GM10248 (cell line): ENCODE results near the gene NADSYN1.

Source experiments
- CTCF ChIA-PET: fragments of 300-600 bp; sonication (Branson Sonifier 250); formaldehyde crosslinking; extraction: SDS; loops from one replicate; lab custom pipeline; 2021; ENCODE audit warnings: antibody characterized with exemption; lab: Yijun Ruan, JAX
- POLR2A ChIA-PET: fragments of 350-650 bp; sonication (Branson Sonifier 250); formaldehyde crosslinking; extraction: SDS; loops from one replicate; lab custom pipeline; 2020; ENCODE audit warnings: antibody characterized with exemption; lab: Yijun Ruan, JAX
- DNase-seq: peaks from one replicate; pipeline ENCODE4 v3.0.0; 2012; ENCODE audit errors: extremely low spot score
- TF ChIP-seq, protein P1 (sequence below): IDR thresholded peaks from 2 replicates; pipeline ENCODE4 v1.5.1; 2012; ENCODE audit warnings: mild to moderate bottlenecking, low read depth; ENCODE audit errors: extremely low read depth, missing control alignments, control extremely low read depth

The NADSYN1 gene

DNA sequence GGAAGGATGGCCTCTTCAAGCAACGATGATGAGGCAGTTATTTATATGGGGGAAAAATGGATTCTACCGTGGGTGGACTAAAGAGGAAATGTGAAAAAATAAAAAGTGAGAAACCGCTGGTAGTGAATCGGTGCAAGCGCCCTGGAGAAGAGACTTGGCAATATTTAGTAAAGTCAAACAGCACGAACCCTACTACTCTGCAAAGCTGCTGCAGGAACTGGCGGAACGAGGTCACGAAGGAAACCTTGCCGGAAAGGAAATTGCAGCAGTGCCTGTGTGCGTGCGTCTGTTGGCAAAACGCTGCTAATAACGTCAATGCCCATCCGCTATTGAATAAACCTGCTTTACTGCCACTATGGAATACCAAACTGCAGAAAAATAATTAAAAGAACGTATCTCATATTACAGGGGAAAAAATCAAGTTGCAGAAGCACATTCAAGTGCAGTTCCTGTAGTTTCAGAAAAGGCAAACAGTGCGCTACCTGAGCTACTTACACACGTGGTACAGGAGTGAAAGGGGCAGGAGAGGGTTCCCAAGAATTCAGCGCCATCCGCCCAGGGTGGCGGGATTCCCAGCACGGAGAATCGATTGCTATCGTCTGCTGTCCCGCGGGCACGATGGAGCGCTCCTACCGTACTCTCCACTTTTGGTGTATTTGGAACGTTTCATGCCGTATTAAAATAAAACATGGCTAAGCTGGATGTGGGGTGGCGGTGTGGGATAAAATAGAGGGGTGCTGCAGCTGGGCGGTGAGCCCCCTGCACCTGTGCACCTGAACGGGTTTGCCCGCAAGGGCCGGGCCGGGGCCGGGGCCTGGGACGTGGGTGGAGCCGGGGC lies 585 bp upstream of the NADSYN1 start:
- CTCF ChIA-PET, result interaction anchor here (1.4 to 1.6 kb wide), 2 partner anchors 111 to 127 kb away, joined by 3 to 5 read pairs; no protein-coding TSS in a partner anchor

GRCh38 chr11:71453918-71454304 lies 908 bp downstream of the NADSYN1 start:
- CTCF ChIA-PET, result interaction anchor here (1.6 kb wide), 1 partner anchor 110 kb away, joined by 5 read pairs; no protein-coding TSS in a partner anchor
- TF ChIP-seq, protein P1, sequence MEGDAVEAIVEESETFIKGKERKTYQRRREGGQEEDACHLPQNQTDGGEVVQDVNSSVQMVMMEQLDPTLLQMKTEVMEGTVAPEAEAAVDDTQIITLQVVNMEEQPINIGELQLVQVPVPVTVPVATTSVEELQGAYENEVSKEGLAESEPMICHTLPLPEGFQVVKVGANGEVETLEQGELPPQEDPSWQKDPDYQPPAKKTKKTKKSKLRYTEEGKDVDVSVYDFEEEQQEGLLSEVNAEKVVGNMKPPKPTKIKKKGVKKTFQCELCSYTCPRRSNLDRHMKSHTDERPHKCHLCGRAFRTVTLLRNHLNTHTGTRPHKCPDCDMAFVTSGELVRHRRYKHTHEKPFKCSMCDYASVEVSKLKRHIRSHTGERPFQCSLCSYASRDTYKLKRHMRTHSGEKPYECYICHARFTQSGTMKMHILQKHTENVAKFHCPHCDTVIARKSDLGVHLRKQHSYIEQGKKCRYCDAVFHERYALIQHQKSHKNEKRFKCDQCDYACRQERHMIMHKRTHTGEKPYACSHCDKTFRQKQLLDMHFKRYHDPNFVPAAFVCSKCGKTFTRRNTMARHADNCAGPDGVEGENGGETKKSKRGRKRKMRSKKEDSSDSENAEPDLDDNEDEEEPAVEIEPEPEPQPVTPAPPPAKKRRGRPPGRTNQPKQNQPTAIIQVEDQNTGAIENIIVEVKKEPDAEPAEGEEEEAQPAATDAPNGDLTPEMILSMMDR, result no peak
- DNase-seq, result no peak
- POLR2A ChIA-PET, result interaction anchor here (0.6 kb wide), 1 partner anchor 242 kb away, joined by 3 read pairs; no protein-coding TSS in a partner anchor

More for the DNA sequence above, 585 bp upstream of the NADSYN1 start:
- POLR2A ChIA-PET, result no interaction called here
- TF ChIP-seq, protein P1, result no peak
- no peak for DNase-seq

DNA sequence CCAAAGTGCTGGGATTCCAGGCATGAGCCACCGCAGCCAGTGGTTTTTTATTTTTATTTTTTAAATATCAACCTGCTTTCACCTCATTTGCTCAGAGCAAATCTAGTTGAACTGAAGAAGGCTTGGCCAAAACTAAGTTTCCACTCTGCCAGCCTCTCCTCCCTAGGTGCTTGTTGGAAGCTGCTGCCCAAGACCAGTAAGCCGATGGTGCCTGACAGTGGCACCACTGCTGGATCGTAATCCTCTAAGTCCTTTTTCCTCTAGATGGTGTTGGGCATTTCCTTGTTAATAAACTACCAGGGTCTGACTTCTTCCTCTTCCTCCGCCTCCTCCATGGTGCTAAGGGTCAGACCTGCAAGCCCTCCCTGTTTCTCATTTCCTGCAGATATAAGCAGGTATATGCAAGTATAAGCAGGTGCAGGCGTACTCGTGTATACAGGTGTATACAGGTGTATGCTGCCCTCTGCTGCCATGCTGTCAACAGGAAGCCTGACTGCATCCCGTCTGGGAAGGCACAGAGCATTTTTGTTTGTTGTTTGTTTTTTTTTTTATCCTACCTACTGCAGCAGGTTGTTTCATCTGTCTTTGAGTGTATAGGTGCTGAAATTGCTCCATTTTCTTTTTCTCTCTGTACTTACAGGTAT lies 1.6 kb downstream of the NADSYN1 start:
- DNase-seq, result no peak
- POLR2A ChIA-PET, result no interaction called here
- CTCF ChIA-PET, result no interaction called here
- TF ChIP-seq, protein P1, result no peak

DNA sequence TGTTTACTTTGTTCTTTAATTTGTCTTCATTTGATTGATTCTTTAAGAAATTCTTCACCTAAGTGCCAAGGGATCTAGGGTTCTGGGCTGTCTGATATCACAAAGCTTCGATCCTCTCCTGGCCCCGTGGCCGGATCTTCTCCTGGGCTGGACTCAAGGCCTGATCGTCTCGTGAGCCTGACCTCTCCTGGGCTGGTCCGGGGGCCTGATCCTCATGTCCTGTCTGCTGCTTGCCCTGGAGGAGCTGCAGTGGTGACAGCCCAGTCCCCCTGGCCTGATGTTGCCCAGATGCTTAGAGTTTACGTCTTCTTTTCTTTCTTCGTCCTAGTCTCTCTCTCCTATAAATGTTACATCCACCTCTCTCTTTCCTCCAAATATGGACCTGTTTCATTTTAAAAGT lies 3.3 kb downstream of the NADSYN1 start:
- TF ChIP-seq, protein P1, result no peak
- ChIA-PET POLR2A (no interaction called here), CTCF (interaction anchor here (1.6 kb wide), 1 partner anchor 107 kb away, joined by 6 read pairs; no protein-coding TSS in a partner anchor)
- no peak for DNase-seq

GRCh38 chr11:71456831-71457230 lies 3.8 kb downstream of the NADSYN1 start:
- CTCF ChIA-PET, result interaction anchor here (1.6 kb wide), 1 partner anchor 107 kb away, joined by 6 read pairs; no protein-coding TSS in a partner anchor
- TF ChIP-seq, protein P1, result no peak
- POLR2A ChIA-PET, result no interaction called here
- no peak for DNase-seq

DNA sequence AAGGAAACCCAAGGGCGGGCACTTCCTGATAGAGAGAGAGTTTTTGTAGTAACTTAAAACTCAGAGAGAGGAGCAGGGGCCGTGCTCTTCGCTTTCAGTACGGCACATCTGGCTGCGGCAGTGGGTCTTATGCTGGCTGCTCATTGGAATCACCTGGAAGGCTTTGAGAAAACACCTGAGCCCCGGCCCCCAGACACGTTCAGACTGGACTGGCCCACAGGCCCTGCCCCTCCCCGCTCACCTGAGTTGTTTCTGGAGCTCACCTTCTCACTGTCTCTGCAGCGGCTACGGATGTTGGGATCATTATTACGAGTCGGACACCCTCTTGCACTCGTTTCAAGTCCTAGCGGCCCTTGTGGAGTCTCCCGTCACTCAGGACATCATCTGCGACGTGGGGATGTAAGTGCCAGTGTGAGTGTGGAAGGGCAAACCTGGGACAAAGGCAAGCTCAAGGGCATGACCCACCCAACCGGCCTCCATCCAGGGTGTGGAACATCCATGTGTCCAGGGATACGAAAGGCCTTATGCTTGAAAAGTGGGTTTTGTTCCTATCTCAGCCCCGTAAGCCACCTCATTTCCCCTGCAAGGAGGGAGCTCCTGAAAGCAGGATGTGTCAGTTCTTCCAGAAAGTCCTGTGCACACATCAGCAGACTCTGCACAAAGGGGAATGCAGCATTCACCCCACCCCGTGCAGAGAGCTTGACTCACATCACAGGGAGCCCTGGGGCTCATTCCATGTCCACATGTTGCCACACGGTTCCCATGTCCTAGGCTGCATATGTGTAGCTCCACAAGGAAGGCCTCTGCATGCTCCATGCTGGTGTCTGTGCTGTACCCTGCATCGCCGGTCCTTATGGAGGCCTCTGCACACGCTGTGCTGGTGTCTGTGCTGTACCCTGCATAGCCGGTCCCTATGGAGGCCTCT lies 5.4 kb downstream of the NADSYN1 start:
- CTCF ChIA-PET, result interaction anchor here (1.3 kb wide), 1 partner anchor 9 kb away, joined by 5 read pairs; no protein-coding TSS in a partner anchor
- no peak for DNase-seq
- POLR2A ChIA-PET, result no interaction called here
- TF ChIP-seq, protein P1, result no peak
